ENCODE measurements around the gene ZSCAN5B.

GRCh38 chr19:56191115-56191514 lies 6.5 kb downstream of the ZSCAN5B start:
- no peak for TF ChIP-seq POLR2A (IDR thresholded peaks at IDR 0.05)
- TF ChIP-seq CTCF (IDR thresholded peaks at IDR 0.05), result no peak
